ENCODE measurements around the gene ELFN2. TPM values are rescaled to one million over a fixed set of nuclear protein-coding genes. Genes with fewer than 3 reads are reported as not detected.
A peak's percentile ranks its signal among the peaks of the same experiment; 100 is the strongest.

ELFN2 gene
- total RNA-seq, 1 experiment from 2014 or later = 10.0 TPM

DNA sequence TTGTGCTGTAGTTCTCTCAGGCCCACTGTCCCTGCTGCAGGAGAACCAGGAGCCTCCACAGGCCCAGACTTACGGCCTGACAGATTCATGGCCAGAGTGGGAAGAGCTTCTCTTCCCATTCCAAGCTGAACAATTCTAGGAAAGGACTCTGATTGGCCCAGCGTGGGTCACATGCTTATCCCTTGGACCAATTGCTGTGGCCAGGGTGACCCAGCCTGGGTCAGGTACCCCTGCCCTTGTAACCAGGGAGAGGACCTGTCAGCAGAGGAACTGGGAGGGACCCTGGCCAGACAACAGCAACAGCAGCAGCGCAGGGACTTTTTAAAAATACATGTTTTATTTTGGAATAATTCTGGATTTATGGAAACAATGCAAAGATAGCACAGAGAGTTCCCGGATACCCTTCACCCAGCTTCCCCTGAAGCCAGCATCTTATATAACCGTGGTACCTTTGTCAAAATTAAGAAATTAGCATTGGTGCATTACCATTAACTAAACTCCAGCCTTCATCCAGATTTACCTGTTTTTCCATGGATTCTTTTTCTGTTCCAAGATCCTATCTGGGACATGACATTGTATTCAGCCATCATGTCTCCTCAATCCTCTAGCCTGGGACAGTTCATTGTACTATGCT, 8.8 kb upstream of the ELFN2 start:
- no peaks in the 10 kb centered on the region for H3K27me3 ChIP-seq (ENCODE audit: low read length)
- no peak overlapping the region for H3K4me2 ChIP-seq (ENCODE audit: low read length)
- H3K9me3 ChIP-seq (ENCODE audit: low read length) = 0 out of 2 replicates have a peak, but pooled peaks cover 13% of the 10 kb centered on the region
- peaks cover 10% of the 10 kb centered on the region for H3K4me1 ChIP-seq (ENCODE audit: insufficient read depth, low read length)
- no peaks in the 10 kb centered on the region for H3K79me2 ChIP-seq (ENCODE audit: low read length)
- H3K9me2 ChIP-seq (replicated peaks; ENCODE audit: low read length) = no peaks in the 10 kb centered on the region
- H3K27ac ChIP-seq (ENCODE audit: low read length) = no peak overlapping the region
- no peak overlapping the region for H2AFZ ChIP-seq (ENCODE audit: low read length)
- no TSS peak for BruUV-seq (replicated peaks)
- no peak overlapping the region for H3K4me3 ChIP-seq (ENCODE audit: low read length)
- TF ChIP-seq EZH2phosphoT487 (IDR thresholded peaks at IDR 0.05; ENCODE audit: borderline replicate concordance, low read length) = no peak
- ATAC-seq (no peak), DNase-seq (no peak)
- CTCF ChIA-PET = no interaction called here
- POLR2A ChIA-PET (ENCODE audit: unreplicated experiment) = no interaction called here
- no peaks in the 10 kb centered on the region for H4K20me1 ChIP-seq (ENCODE audit: low read length)
- intact Hi-C loops (cut with micrococcal nuclease) = no loop called here
- no peak overlapping the region for H3K9ac ChIP-seq (ENCODE audit: low read length)
- H3K36me3 ChIP-seq (ENCODE audit: low read depth, low read length) = peaks cover 14% of the 10 kb centered on the region; the same call in 1 of the 2 replicates
- peaks cover 12% of the 10 kb centered on the region for H3F3A ChIP-seq (ENCODE audit: low read length, unreplicated experiment)

DNA sequence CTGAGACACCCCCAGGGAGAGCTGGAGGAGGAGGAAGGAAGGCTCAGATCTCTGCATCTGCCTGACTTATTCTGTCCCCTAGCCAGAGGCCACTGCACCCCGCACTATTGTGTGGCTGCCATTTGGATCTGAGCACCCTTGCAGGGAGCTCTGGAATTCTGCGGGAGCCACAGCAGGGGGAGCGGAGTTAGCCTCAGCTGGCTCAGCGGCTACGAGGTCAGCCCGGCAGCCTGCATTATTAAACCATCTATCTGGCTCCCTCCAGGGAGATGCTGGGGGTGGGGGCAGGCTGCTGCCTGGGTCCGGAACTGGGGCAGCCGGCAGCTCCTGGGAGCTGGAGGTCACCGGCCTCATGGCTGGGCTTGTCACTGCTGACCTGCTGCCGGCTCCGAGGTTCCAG, 6.5 kb upstream of the ELFN2 start:
- DNase-seq (no peak), ATAC-seq (no peak)
- Histone ChIP-seq H3K9me2 (replicated peaks; ENCODE audit: low read length) (no peaks in the 10 kb centered on the region), H3K36me3 (ENCODE audit: low read depth, low read length) (peaks cover 14% of the 10 kb centered on the region; the same call in 1 of the 2 replicates), H3K27ac (ENCODE audit: low read length) (no peak overlapping the region), H3F3A (ENCODE audit: low read length, unreplicated experiment) (peaks cover 18% of the 10 kb centered on the region), H3K9me3 (ENCODE audit: low read length) (0 out of 2 replicates have a peak, but pooled peaks cover 13% of the 10 kb centered on the region), H3K4me2 (ENCODE audit: low read length) (no peak overlapping the region), H3K27me3 (ENCODE audit: low read length) (no peaks in the 10 kb centered on the region), H3K4me3 (ENCODE audit: low read length) (no peak overlapping the region), H3K9ac (ENCODE audit: low read length) (no peak overlapping the region), H3K4me1 (ENCODE audit: insufficient read depth, low read length) (peaks cover 22% of the 10 kb centered on the region), H4K20me1 (ENCODE audit: low read length) (no peaks in the 10 kb centered on the region), H3K79me2 (ENCODE audit: low read length) (no peaks in the 10 kb centered on the region), H2AFZ (ENCODE audit: low read length) (no peak overlapping the region)
- POLR2A ChIA-PET (ENCODE audit: unreplicated experiment) = no interaction called here
- CTCF ChIA-PET = no interaction called here
- intact Hi-C loops (cut with micrococcal nuclease) = loop anchor here (5.0 kb wide), 1 partner anchor 106 kb away; no protein-coding TSS in a partner anchor
- BruUV-seq (replicated peaks) = no TSS peak
- TF ChIP-seq EZH2 (IDR thresholded peaks at IDR 0.05; ENCODE audit: low read length, unreplicated experiment) = no peak
- TF ChIP-seq EZH2phosphoT487 (IDR thresholded peaks at IDR 0.05; ENCODE audit: borderline replicate concordance, low read length) = no peak
- no peak for TF ChIP-seq CTCF (conservative IDR thresholded peaks at IDR 0.05; ENCODE audit: low read depth, low read length)

DNA sequence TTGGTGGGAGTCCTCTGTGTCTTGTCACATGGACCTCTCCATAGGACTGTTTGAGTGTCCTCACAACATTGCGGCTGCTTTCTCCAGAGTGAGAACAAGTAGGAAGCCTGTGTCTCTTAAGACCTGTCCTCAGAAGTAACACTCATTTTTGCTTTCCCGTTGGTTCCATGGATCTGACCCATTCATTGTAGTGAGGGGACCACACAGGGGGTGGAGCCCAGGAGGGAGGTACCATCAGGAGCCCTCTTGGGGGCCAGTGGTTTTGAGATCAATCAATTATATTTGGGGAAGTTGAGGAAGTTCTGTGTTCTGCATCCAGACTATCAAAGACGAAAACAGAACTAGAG, 5.4 kb upstream of the ELFN2 start:
- Histone ChIP-seq H3K36me3 (ENCODE audit: low read depth, low read length) (peaks cover 14% of the 10 kb centered on the region; the same call in 1 of the 2 replicates), H4K20me1 (ENCODE audit: low read length) (no peaks in the 10 kb centered on the region), H3K9me2 (replicated peaks; ENCODE audit: low read length) (no peaks in the 10 kb centered on the region), H3K27ac (ENCODE audit: low read length) (peak overlapping the region; percentile 96), H3F3A (ENCODE audit: low read length, unreplicated experiment) (peaks cover 18% of the 10 kb centered on the region), H3K4me3 (ENCODE audit: low read length) (no peak overlapping the region; the same call in 1 of the 2 replicates), H3K4me2 (ENCODE audit: low read length) (no peak overlapping the region), H3K9me3 (ENCODE audit: low read length) (0 out of 2 replicates have a peak, but pooled peaks cover 13% of the 10 kb centered on the region), H3K9ac (ENCODE audit: low read length) (peak overlapping the region; percentile 42; the same call in 1 of the 2 replicates), H3K4me1 (ENCODE audit: insufficient read depth, low read length) (peaks cover 30% of the 10 kb centered on the region), H3K27me3 (ENCODE audit: low read length) (no peaks in the 10 kb centered on the region), H3K79me2 (ENCODE audit: low read length) (0 out of 2 replicates have a peak, but pooled peaks cover 5% of the 10 kb centered on the region), H2AFZ (ENCODE audit: low read length) (no peak overlapping the region)
- DNase-seq = no peak
- ATAC-seq = no peak
- POLR2A ChIA-PET (ENCODE audit: unreplicated experiment) = no interaction called here
- intact Hi-C loops (cut with micrococcal nuclease) = loop anchor here (5.0 kb wide), 1 partner anchor 105 kb away; no protein-coding TSS in a partner anchor
- CTCF ChIA-PET = interaction anchor here (0.7 kb wide), 2 partner anchors 40 to 129 kb away, joined by 3 to 5 read pairs; no protein-coding TSS in a partner anchor
- no peak for TF ChIP-seq CTCF (conservative IDR thresholded peaks at IDR 0.05; ENCODE audit: low read depth, low read length)
- no TSS peak for BruUV-seq (replicated peaks)
